ENCODE data around the gene HIC1.

GRCh38 chr17:2024572-2025219, 30.2 kb upstream of the HIC1 start:
- no peak for TF ChIP-seq POLR2AphosphoS5 (IDR thresholded peaks at IDR 0.05; ENCODE audit: insufficient read depth in 1 of 2, low read depth in 1 of 2)
- no peak for TF ChIP-seq CTCF (IDR thresholded peaks at IDR 0.05)
